GM21360 (cell line): ENCODE data around the gene MYOC.
"Not testable (repeated sequence)": the region's sequence is repeated elsewhere in the genome, so short reads cannot be mapped to it uniquely, and the experiment has no call there.

ENCODE experiments used
- ATAC-seq: cut with Tn5 transposase; IDR thresholded peaks from one replicate; pipeline ENCODE4 v1.9.1; 2021; ENCODE audit warnings: mild to moderate bottlenecking, moderate library complexity; ENCODE audit not compliant: unreplicated experiment

The MYOC gene

DNA sequence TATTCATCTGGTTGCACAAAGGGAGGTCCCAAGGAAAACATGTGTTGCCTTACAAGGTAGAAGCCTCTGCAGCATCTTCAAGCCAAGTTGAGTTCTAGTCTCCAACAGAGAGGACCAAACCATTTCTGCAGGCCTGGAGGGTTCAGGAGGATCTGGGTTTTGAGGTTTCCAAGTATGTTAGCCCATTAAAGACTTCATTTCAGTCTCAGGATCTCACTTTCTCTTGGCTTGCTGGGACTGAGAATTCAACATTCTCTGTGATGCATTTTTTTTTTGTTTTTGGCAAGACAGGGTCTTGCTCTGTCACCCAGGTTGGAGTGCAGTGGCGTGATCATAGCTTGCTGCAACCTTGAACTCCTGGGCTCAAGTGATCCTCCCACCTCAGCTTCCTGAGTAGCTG, 39.2 kb downstream of the MYOC start:
- ATAC-seq = no peak

- ATAC-seq = no peak
Observed at GRCh38 chr1:171611306-171611705, 41.2 kb downstream of the MYOC start.

DNA sequence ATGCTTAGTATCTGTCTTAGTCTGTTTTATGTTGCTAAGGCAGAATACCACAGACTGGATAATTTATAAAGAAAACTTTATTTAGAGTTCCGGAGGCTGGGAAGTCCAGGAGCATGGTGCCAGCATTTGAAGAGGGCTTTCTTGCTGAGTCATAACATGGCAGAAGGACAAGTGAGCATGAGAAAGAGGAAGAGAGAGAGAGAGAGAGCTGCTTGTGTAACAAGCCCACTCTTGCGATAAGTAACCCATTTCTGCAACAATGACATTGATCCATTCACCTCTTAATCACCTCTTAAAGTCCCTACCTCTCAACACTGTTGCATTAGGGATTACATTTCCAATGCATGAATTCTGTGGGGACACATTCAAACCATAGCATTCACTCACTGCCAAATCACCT, 42.1 kb downstream of the MYOC start:
- ATAC-seq = peak; percentile 50

DNA sequence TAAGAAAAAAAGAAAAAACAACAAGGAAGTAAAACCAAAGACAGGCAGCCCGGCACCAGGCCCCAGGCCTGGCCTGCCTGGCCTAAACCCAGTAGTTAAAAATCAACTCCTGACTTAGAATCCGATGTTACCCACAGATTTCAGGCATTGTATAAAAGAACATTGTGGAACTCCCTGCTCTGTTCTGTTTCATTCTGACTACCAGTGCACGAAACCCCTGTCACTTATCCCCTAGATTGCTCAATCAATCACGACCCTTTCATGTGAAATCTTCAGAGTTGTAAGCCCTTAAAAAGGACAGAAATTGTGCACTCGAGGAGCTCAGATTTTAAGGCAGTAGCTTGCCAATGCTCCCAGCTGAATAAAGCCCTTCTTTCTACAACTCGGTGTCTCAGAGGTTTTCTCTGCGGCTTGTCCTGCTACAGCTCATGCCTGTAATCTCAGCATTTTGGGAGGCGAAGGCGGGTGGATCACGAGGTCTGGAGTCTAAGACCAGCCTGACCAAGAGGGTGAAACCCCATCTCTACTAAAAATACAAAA, 46.0 kb downstream of the MYOC start:
- no peak for ATAC-seq

GRCh38 chr1:171603042-171603441, 49.4 kb downstream of the MYOC start:
- not testable (repeated sequence) for ATAC-seq

GRCh38 chr1:171600862-171601261, 51.6 kb downstream of the MYOC start:
- no peak for ATAC-seq

DNA sequence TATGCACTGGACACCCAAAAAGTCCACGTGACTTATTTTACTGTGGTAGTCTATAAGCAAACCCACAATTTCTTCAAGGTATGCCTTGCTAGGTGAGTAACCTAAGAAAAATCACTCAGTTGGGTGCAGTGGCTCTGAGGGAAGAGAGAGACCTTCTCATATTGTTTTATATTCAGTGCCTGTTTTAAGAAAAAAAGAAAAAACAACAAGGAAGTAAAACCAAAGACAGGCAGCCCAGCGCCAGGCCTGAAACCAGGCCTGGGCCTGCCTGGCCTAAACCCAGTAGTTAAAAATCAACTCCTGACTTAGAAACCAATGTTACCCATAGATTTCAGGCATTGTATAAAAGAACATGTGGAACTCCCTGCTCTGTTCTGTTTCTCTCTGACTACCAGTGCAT, 52.2 kb downstream of the MYOC start:
- not testable (repeated sequence) for ATAC-seq

GRCh38 chr1:171597203-171597602, 55.3 kb downstream of the MYOC start:
- no peak for ATAC-seq

DNA sequence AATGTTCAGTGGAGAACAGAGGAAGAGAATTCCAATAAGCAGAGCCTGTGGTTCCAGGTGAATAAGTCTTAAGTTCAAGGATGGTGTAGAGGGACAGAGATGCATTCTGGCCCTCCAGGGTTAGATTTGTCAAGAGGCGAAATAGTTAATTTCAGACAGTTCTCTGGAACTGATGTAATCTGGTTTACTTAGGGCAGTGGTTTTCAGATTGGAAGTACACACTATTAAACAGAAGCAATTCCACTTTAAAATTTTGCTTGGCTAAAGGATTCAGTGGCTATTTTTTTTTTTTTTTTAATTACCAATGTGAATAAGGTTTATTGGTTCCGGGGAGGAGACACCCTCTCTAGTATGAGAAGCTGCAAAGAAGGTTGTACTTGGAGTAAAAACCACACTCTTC, 55.8 kb downstream of the MYOC start:
- ATAC-seq = no peak

- ATAC-seq = no peak
Observed at GRCh38 chr1:171596119-171596518, 56.4 kb downstream of the MYOC start.

DNA sequence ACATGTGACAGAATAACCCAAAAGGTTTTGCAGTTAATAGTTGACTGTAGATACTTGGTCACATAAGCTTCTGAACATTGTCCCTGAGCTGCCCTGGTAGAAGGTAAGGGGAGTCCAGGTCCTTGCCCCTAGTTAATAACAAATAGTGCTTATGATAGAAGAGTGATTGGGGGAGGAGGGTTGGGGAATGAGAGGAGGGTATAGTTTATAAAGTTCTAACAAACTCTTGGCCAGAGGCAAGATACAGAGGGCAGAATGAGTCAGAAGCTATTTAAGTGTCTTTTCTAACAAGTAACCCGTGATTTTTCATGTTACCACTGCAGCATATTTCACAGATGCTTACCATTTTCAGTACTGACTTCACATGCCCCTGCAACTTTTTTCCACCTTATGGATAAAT, 57.2 kb downstream of the MYOC start:
- no peak for ATAC-seq

- no peak for ATAC-seq
Observed at GRCh38 chr1:171590022-171590421, 62.5 kb downstream of the MYOC start.

DNA sequence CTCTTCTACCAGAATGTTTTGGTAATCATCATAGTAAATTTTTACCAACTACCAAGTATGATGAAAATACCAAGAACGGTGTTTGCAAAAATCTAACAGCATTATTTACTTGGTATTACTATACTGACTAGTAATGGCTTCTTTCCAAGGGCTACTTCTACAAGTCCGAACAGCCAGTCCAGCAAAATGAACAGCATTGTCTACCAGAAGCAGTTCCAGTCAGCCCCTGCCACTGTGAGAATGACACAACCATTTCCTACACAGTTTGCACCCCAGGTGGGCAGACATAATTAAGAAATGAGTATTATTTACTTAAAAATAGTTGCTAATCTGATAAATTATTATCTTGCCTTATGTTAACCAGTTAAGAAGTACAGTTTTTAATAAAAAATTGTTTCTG, 64.3 kb downstream of the MYOC start:
- no peak for ATAC-seq

DNA sequence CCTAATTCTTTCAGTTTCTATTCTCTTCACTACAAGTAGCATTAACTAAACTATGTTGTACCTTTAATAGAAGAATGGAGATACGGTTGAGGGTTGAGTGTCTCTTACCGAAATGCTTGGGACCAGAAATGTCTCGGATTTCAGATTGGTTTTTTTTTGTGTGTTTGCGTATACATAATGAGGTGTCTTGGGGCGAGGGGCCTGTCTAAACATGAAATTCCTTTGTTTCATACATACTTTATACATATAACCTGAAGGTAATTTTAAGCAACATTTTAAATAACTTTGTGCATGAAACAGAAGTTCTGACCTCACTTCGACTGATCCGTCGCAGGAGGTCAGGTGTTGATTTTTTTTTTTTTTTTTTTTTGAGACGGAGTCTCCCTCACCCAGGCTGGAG, 66.8 kb downstream of the MYOC start:
- no peak for ATAC-seq
